Measurements from ENCODE around the gene IL4.

The IL4 gene

DNA sequence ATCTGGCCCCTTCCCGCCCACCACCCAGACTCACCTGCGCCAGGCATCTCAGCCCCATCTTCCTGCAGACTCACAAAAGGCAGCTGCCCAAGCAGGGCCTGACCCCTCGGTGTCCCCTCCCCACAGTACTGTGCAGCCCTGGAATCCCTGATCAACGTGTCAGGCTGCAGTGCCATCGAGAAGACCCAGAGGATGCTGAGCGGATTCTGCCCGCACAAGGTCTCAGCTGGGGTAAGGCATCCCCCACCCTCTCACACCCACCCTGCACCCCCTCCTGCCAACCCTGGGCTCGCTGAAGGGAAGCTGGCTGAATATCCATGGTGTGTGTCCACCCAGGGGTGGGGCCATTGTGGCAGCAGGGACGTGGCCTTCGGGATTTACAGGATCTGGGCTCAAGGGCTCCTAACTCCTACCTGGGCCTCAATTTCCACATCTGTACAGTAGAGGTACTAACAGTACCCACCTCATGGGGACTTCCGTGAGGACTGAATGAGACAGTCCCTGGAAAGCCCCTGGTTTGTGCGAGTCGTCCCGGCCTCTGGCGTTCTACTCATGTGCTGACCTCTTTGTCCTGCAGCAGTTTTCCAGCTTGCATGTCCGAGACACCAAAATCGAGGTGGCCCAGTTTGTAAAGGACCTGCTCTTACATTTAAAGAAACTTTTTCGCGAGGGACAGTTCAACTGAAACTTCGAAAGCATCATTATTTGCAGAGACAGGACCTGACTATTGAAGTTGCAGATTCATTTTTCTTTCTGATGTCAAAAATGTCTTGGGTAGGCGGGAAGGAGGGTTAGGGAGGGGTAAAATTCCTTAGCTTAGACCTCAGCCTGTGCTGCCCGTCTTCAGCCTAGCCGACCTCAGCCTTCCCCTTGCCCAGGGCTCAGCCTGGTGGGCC, 13.9 kb upstream of the IL4 start:
- H2BK5ac ChIP-seq (ENCODE audit: low read length): no peak overlapping the region
- DNase-seq: no peak
- no peak overlapping the region for H2AK5ac ChIP-seq (ENCODE audit: low read length)
- no peak overlapping the region for H3K18ac ChIP-seq (ENCODE audit: low read length)
- no peak overlapping the region for H3K9ac ChIP-seq (ENCODE audit: low read length)
- H3K36me3 ChIP-seq (ENCODE audit: control insufficient read depth, insufficient read depth, low read length): no peaks in the 10 kb centered on the region
- no peak overlapping the region for H3K4me3 ChIP-seq (ENCODE audit: low read length)
- H4K8ac ChIP-seq (ENCODE audit: low read depth, low read length): no peak overlapping the region
- no peaks in the 10 kb centered on the region for H3K79me2 ChIP-seq (ENCODE audit: control insufficient read depth, insufficient read depth, low read length)
- no peak overlapping the region for H4K5ac ChIP-seq (ENCODE audit: low read length)
- H3K79me1 ChIP-seq (ENCODE audit: low read length): no peaks in the 10 kb centered on the region
- H3K23ac ChIP-seq (ENCODE audit: low read length): no peak overlapping the region
- H3K56ac ChIP-seq (ENCODE audit: low read length): no peak overlapping the region
- peaks cover 6% of the 10 kb centered on the region for H3K27me3 ChIP-seq (ENCODE audit: insufficient read depth, low read length, poor library complexity)
- no peak overlapping the region for H2BK120ac ChIP-seq (ENCODE audit: low read depth, low read length)
- H3K4me1 ChIP-seq (ENCODE audit: control insufficient read depth, low read depth, low read length): no peaks in the 10 kb centered on the region
- H3K4ac ChIP-seq (ENCODE audit: low read depth, low read length): no peak overlapping the region
- H3K4me2 ChIP-seq (ENCODE audit: low read length): no peak overlapping the region
- no peak overlapping the region for H2BK15ac ChIP-seq (replicated peaks; ENCODE audit: low read depth)
- no CpG with 5 or more reads among the region's 23 CpGs for WGBS (ENCODE audit: extremely low coverage, insufficient coverage, low lambda C conversion rate)
- H3K27ac ChIP-seq (ENCODE audit: low read depth, low read length): no peak overlapping the region

DNA sequence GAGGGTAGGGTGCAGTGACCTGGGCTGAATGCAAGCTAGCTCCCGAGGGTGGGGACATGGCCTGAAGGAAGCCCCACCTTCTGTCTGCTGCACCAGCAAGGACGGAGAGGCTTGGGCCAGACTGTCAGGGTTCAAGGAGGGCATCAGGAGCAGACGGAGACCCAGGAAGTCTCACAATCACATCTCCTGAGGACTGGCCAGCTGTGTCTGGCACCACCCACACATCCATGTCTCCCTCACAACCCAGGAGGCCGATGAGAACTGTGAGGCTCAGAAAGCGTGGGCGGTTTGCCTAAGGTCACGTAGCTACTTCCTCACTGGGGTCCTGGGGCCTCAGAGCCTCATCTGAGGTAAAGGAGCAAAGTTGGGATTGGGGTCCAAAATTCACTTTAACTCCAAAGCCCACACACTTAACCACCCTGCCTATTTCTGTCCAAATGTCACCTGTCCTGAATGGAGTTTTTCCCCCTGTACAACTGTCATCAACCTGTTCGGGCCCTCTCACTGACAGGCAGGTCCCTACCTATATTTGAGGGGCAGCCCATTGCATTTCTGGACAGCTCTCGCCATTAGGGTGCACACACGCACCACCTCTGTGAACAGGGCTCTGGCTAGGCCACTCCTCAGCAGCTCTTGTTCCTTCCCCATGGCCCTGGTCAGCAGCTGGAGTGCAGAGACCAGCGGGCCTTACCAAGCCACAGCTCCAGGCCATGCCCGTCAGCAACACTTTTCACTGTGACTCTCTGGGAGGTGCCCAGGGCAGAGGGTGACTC, 12.4 kb upstream of the IL4 start:
- Histone ChIP-seq H2BK120ac (ENCODE audit: low read depth, low read length) (no peak overlapping the region), H3K4ac (ENCODE audit: low read depth, low read length) (no peak overlapping the region), H3K18ac (ENCODE audit: low read length) (no peak overlapping the region), H2BK15ac (replicated peaks; ENCODE audit: low read depth) (no peak overlapping the region), H3K23ac (ENCODE audit: low read length) (no peak overlapping the region), H4K5ac (ENCODE audit: low read length) (no peak overlapping the region), H3K56ac (ENCODE audit: low read length) (no peak overlapping the region), H3K4me3 (ENCODE audit: low read length) (no peak overlapping the region), H3K36me3 (ENCODE audit: control insufficient read depth, insufficient read depth, low read length) (no peaks in the 10 kb centered on the region), H3K4me2 (ENCODE audit: low read length) (no peak overlapping the region), H3K27me3 (ENCODE audit: insufficient read depth, low read length, poor library complexity) (no peaks in the 10 kb centered on the region), H3K79me1 (ENCODE audit: low read length) (no peaks in the 10 kb centered on the region), H3K79me2 (ENCODE audit: control insufficient read depth, insufficient read depth, low read length) (no peaks in the 10 kb centered on the region), H3K4me1 (ENCODE audit: control insufficient read depth, low read depth, low read length) (no peaks in the 10 kb centered on the region), H3K9ac (ENCODE audit: low read length) (no peak overlapping the region), H3K27ac (ENCODE audit: low read depth, low read length) (no peak overlapping the region), H4K8ac (ENCODE audit: low read depth, low read length) (no peak overlapping the region), H2BK5ac (ENCODE audit: low read length) (no peak overlapping the region), H2AK5ac (ENCODE audit: low read length) (no peak overlapping the region)
- DNase-seq: no peak
- no CpG with 5 or more reads among the region's 12 CpGs for whole genome bisulfite sequencing (ENCODE audit: extremely low coverage, insufficient coverage, low lambda C conversion rate)

DNA sequence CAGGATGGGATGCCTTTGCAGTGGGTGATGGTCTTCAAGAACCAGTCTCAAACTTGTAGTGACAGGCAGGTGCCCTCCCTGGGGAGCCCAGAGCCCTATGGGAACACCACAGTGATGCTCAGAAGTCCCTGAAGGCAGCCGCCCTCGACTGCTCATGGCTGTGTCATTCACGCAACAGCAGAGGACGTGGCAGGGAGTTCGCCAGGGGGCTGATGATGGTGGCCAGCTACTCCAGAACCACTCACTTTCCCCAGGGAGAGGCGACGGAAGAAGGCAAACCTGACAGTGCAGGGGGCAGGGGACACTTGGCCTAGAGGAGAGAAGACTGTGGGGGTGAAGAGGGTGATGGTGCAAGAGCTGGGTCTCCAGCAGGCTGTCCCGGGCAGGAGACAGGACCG, 11.8 kb upstream of the IL4 start:
- Histone ChIP-seq H3K79me2 (ENCODE audit: control insufficient read depth, insufficient read depth, low read length) (no peaks in the 10 kb centered on the region), H3K4me1 (ENCODE audit: control insufficient read depth, low read depth, low read length) (no peaks in the 10 kb centered on the region), H2BK5ac (ENCODE audit: low read length) (no peak overlapping the region), H3K27ac (ENCODE audit: low read depth, low read length) (no peak overlapping the region), H3K18ac (ENCODE audit: low read length) (no peak overlapping the region), H3K4me3 (ENCODE audit: low read length) (no peak overlapping the region), H2AK5ac (ENCODE audit: low read length) (no peak overlapping the region), H3K4ac (ENCODE audit: low read depth, low read length) (no peak overlapping the region), H2BK120ac (ENCODE audit: low read depth, low read length) (no peak overlapping the region), H4K5ac (ENCODE audit: low read length) (no peak overlapping the region), H3K56ac (ENCODE audit: low read length) (no peak overlapping the region), H3K79me1 (ENCODE audit: low read length) (no peaks in the 10 kb centered on the region), H3K9ac (ENCODE audit: low read length) (no peak overlapping the region), H3K4me2 (ENCODE audit: low read length) (no peak overlapping the region), H4K8ac (ENCODE audit: low read depth, low read length) (no peak overlapping the region), H2BK15ac (replicated peaks; ENCODE audit: low read depth) (no peak overlapping the region), H3K27me3 (ENCODE audit: insufficient read depth, low read length, poor library complexity) (no peaks in the 10 kb centered on the region), H3K23ac (ENCODE audit: low read length) (no peak overlapping the region), H3K36me3 (ENCODE audit: control insufficient read depth, insufficient read depth, low read length) (no peaks in the 10 kb centered on the region)
- no CpG with 5 or more reads among the region's 9 CpGs for WGBS (ENCODE audit: extremely low coverage, insufficient coverage, low lambda C conversion rate)
- no peak for DNase-seq

DNA sequence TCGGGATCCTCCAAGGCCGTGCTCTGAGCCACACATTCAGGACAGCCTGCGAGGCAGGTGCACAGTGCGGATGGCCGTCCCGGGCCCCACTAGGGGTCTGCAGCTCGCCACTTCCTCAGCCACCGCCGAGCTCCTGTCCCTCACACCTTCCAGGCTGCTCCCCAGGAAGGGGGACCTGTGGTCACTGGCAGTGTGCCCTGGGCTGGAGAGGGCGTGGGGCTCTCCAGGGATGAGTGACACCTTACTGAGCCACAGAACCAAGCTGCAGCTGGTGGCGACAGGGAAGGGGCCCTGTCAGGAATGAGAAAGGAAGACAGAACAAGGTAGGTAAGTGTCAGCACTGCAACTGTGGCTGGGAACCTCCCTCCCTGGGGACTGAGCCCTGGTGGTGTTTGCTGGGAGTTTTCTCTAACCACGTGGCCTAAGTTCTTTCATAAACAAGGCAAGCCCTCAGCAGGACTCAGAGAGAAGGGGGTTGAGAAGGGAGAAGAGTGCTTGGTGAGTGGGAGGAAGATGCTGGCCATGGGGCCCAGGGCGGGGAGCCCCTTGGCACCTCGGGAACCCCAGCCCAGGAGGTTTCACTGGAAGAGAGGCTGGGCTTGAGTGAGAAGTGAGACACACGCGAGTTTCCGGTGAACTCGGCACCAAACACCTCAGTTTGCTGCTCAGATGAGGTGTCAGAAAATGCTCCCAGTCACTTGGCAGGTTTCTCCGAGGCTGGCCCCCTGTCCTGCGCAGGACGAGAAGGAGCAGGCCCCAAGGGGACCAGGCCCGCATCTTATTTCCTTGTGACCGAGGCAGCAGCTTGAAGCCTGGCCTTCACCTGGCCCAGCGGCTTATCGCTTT, 10.6 kb upstream of the IL4 start:
- WGBS (ENCODE audit: extremely low coverage, insufficient coverage, low lambda C conversion rate): no CpG with 5 or more reads among the region's 25 CpGs

DNA sequence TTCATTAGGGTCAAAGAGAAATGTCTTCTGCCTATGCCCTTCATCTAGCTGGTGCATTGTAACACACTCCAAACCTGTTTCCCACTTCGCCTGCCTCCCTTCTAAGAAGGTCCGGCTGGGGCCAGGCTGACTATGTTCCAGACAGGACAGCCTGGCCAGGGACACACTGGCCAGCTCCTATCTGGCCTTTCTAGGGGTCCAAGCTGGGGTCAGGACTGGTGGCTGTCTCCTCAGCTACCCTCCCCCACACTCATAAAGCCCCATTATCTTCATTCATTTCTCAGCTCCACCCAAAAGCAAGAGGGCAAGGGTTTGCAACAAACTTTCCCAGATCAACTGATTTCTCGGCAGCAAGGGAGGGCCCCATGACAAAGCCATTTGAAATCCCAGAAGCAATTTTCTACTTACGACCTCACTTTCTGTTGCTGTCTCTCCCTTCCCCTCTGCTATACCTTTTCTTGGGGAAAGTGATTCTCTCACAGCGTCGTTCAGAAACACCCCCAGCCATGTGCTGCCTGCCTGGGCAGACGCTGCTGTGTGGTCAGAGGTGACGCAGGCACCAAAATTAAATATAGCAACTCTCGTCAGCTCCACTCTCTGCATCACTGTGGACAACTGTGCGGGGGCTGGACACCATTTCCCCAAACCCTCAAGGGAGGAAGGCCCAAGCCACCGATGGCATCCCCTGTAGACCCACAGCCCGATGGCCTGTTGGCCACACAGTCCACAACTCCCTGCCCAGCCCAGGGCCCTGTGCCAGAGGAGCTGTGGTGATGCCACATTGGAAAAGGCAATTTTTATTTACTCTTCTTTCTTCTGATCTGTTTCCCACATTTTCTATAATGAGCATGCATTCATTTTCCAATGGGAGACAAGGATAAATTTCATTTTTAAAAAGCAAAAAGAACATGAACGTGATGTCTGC, 9.8 kb upstream of the IL4 start:
- H3K36me3 ChIP-seq (ENCODE audit: control insufficient read depth, insufficient read depth, low read length): no peaks in the 10 kb centered on the region
- no CpG with 5 or more reads among the region's 13 CpGs for WGBS (ENCODE audit: extremely low coverage, insufficient coverage, low lambda C conversion rate)
- no peak for DNase-seq
- no peak overlapping the region for H2BK15ac ChIP-seq (replicated peaks; ENCODE audit: low read depth)
- H3K4ac ChIP-seq (ENCODE audit: low read depth, low read length): no peak overlapping the region
- no peak overlapping the region for H3K56ac ChIP-seq (ENCODE audit: low read length)
- H2BK5ac ChIP-seq (ENCODE audit: low read length): no peak overlapping the region
- no peak overlapping the region for H3K23ac ChIP-seq (ENCODE audit: low read length)
- H3K79me2 ChIP-seq (ENCODE audit: control insufficient read depth, insufficient read depth, low read length): no peaks in the 10 kb centered on the region
- no peak overlapping the region for H3K27ac ChIP-seq (ENCODE audit: low read depth, low read length)
- no peak overlapping the region for H3K9ac ChIP-seq (ENCODE audit: low read length)
- no peaks in the 10 kb centered on the region for H3K27me3 ChIP-seq (ENCODE audit: insufficient read depth, low read length, poor library complexity)
- no peak overlapping the region for H2BK120ac ChIP-seq (ENCODE audit: low read depth, low read length)
- no peak overlapping the region for H4K8ac ChIP-seq (ENCODE audit: low read depth, low read length)
- no peaks in the 10 kb centered on the region for H3K79me1 ChIP-seq (ENCODE audit: low read length)
- no peak overlapping the region for H3K18ac ChIP-seq (ENCODE audit: low read length)
- no peak overlapping the region for H4K5ac ChIP-seq (ENCODE audit: low read length)
- no peak overlapping the region for H3K4me2 ChIP-seq (ENCODE audit: low read length)
- H3K4me1 ChIP-seq (ENCODE audit: control insufficient read depth, low read depth, low read length): no peaks in the 10 kb centered on the region
- H2AK5ac ChIP-seq (ENCODE audit: low read length): no peak overlapping the region
- no peak overlapping the region for H3K4me3 ChIP-seq (ENCODE audit: low read length)

More for the DNA sequence above, 10.6 kb upstream of the IL4 start:
- H3K4me3 ChIP-seq (ENCODE audit: low read length): no peak overlapping the region
- no peak overlapping the region for H2BK15ac ChIP-seq (replicated peaks; ENCODE audit: low read depth)
- H3K4me1 ChIP-seq (ENCODE audit: control insufficient read depth, low read depth, low read length): no peaks in the 10 kb centered on the region
- H3K36me3 ChIP-seq (ENCODE audit: control insufficient read depth, insufficient read depth, low read length): no peaks in the 10 kb centered on the region
- no peaks in the 10 kb centered on the region for H3K79me2 ChIP-seq (ENCODE audit: control insufficient read depth, insufficient read depth, low read length)
- H4K8ac ChIP-seq (ENCODE audit: low read depth, low read length): no peak overlapping the region
- no peak overlapping the region for H2AK5ac ChIP-seq (ENCODE audit: low read length)
- H3K56ac ChIP-seq (ENCODE audit: low read length): no peak overlapping the region
- H2BK120ac ChIP-seq (ENCODE audit: low read depth, low read length): no peak overlapping the region
- H3K4me2 ChIP-seq (ENCODE audit: low read length): no peak overlapping the region
- no peak overlapping the region for H2BK5ac ChIP-seq (ENCODE audit: low read length)
- no peak overlapping the region for H3K27ac ChIP-seq (ENCODE audit: low read depth, low read length)
- H3K18ac ChIP-seq (ENCODE audit: low read length): no peak overlapping the region
- no peak overlapping the region for H4K5ac ChIP-seq (ENCODE audit: low read length)
- no peak overlapping the region for H3K23ac ChIP-seq (ENCODE audit: low read length)
- H3K27me3 ChIP-seq (ENCODE audit: insufficient read depth, low read length, poor library complexity): no peaks in the 10 kb centered on the region
- no peak overlapping the region for H3K4ac ChIP-seq (ENCODE audit: low read depth, low read length)
- H3K9ac ChIP-seq (ENCODE audit: low read length): no peak overlapping the region
- no peaks in the 10 kb centered on the region for H3K79me1 ChIP-seq (ENCODE audit: low read length)
- DNase-seq: peak; percentile 46
